Heart right ventricle (tissue), 16 donors: ENCODE data around the gene PRDM16. TPM values are rescaled to one million over a fixed set of nuclear protein-coding genes. Genes with fewer than 3 reads are reported as not detected.

ENCODE experiments used
- ATAC-seq, 8 donors: fragments of 200-7000 bp; cut with Tn5 transposase; one replicate each; pipeline ENCODE4 v1.9.1; 2020; ENCODE audit warnings: mild to moderate bottlenecking in 8 of 8, moderate library complexity in 8 of 8, moderate number of reproducible peaks in 1 of 8
- DNase-seq, 2 donors: peaks; one replicate each; pipeline ENCODE4 v3.0.0-alpha.2; 2020
- H3K27ac ChIP-seq, 10 donors: fragments of 200-600 bp; sonication (generic) in 2 of 10; one replicate each; pipeline versions ENCODE4 v1.5.0 to v1.8.0; 2020 to 2022; ENCODE audit warnings: mild to moderate bottlenecking in 3 of 10
- H3K27me3 ChIP-seq, 7 donors: fragments of 200-600 bp; one replicate each; pipeline ENCODE4 v1.8.0; 2021 to 2022; ENCODE audit warnings: mild to moderate bottlenecking in 2 of 7
- H3K36me3 ChIP-seq, 9 donors: fragments of 200-600 bp; sonication (generic) in 1 of 9; one replicate each; pipeline versions ENCODE4 v1.5.0 to v1.8.0; 2020 to 2022; ENCODE audit warnings: mild to moderate bottlenecking in 2 of 9
- H3K4me1 ChIP-seq, 9 donors: fragments of 200-600 bp; sonication (generic) in 1 of 9; one replicate each; pipeline versions ENCODE4 v1.5.0 to v1.8.0; 2020 to 2022; ENCODE audit warnings: mild to moderate bottlenecking in 4 of 9
- H3K4me3 ChIP-seq, 10 donors: fragments of 200-600 bp; sonication (generic) in 2 of 10; one replicate each; pipeline versions ENCODE4 v1.5.0 to v1.8.0; 2020 to 2022; ENCODE audit warnings: mild to moderate bottlenecking in 7 of 10, moderate library complexity in 2 of 10
- H3K9me3 ChIP-seq, 11 donors: fragments of 200-600 bp in 10 of 11; sonication (generic) in 2 of 11; one replicate each; pipeline versions ENCODE4 v1.5.0 to v1.8.0; 2013 to 2022; ENCODE audit warnings: mild to moderate bottlenecking in 2 of 11, control low read depth in 1 of 11, moderate library complexity in 1 of 11
- WGBS, 2 donors: extraction: QIAGEN DNeasy Blood & Tissue Kit; methylation state at CpG; one replicate each; pipeline ENCODE4 v1.1.7; 2013; ENCODE audit warnings: inconsistent platforms in 1 of 2; 5-methylcytosine and 5-hydroxymethylcytosine counted together
- intact Hi-C, 10 donors: fragments of 100-400 bp; cut with DNase I; formaldehyde crosslinking; loops; one replicate each; pipeline versions ENCODE4 v1.11.1 to v1.14.2; 2022
- polyA plus RNA-seq, 2 donors: library from polyadenylated mRNA; stranded (reverse); fragments of 200-250 nt; gene quantifications; one replicate each; pipeline ENCODE4 v1.2.3, GENCODE V29; 2013
- total RNA-seq, 10 donors: library from RNA; stranded (reverse); fragmentation: NEBNext Ultra II Directional in 3 of 10; extraction: Animal tissue kit (Norgen Biotek cat#: 25700) in 3 of 10; gene quantifications; one replicate each; pipeline versions ENCODE4 v1.2.1 to v1.2.4, GENCODE V29; 2021 to 2023
- TF ChIP-seq, protein P1 (sequence below), 9 donors: fragments of 200-600 bp; sonication (generic) in 2 of 9; IDR thresholded peaks; one replicate each; pipeline versions ENCODE4 v1.5.0 to v1.8.0; 2021 to 2022; ENCODE audit warnings: antibody characterized with exemption in 9 of 9, mild to moderate bottlenecking in 5 of 9, moderate library complexity in 1 of 9
- donor health status: Arrhythmogenic right ventricular cardiomyopathy.
- donor health status: ischemic (EF 13 %, LVEDD 7.1; RV severe dilation, severe dysfunction).
- donor health status: healthy with polysubstance abuse.
- donor health status: DM: no; HTN: yes; CAD: no.
- donor health status: DM: no; HTN: no; CAD: no.
- donor health status: ischemic (EF 25% LVEDD 6.9; RV normal size, moderate dysfunction).
- donor health status: ischemic (EF 25% LVEDD 5.7; RV mildly dilated, moderate dysfunction).
- donor health status: healthy.
- donor health status: DM: yes; HTN: yes; CAD: no.
- donor health status: Ischemic cardiomyopathy.
- donor health status: ischemic (EF 35%, LVEDD 5.7; RV mildly dilated, moderate dysfunction).
- donor health status: nonischemic (EF 11% LVEDD 7.7; RV severe dilation, severe dysfunction).
- donor health status: DM: yes; HTN: yes; CAD: no.
- donor health status: PGD.
- donor health status: ischemic (EF 29% LVEDD 5.4; RV normal size, mild dysfunction).
- donor health status: nonischemic (EF 23%, LVEDD 6.1; RV moderate dilation, normal function).

Gene PRDM16
- total and polyA plus RNA-seq, 12 donors: 4.1 to 25.9 (median 14.8) TPM

DNA sequence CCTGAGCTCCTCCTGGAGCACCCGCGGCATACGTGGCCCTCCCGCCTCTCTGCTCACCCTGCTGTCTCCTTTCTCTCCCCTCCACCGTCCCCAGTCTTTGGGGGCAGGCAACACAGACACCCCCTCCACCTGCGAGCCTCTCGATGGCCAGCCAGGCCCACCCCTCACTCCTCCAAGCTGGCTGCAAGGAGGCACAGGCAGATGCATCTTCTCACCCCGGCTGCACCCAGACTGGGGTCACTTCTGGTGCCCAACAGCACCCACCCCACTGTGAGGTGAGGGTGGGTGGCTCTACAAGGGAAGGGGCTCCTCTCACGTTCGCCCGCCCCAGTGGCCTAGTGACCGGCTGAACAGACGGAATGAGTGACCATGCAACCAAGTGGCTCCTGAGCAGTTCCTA is 277.5 kb downstream of the PRDM16 start:
- Histone ChIP-seq H3K9me3 (peaks cover 0 to 30% (median 14%) of the 10 kb centered on the region in 11 donors), H3K27me3 (peaks cover 0 to 31% (median 6%) of the 10 kb centered on the region in 7 donors), H3K36me3 (no peaks in the 10 kb centered on the region), H3K4me1 (peaks cover 9 to 64% (median 42%) of the 10 kb centered on the region in 9 donors), H3K27ac (peak overlapping the region in 8 of 10 donors; percentile 87 to 98 (median 94)), H3K4me3 (no peak overlapping the region)
- ATAC-seq (no peak), DNase-seq (no peak)
- intact Hi-C loops: loop anchor here in 2 of 10 donors (5.0 kb wide), 2 partner anchors 34 to 279 kb away; partner anchors contain the start of gene PRDM16 (in 1 of the 2)
- TF ChIP-seq, protein P1, sequence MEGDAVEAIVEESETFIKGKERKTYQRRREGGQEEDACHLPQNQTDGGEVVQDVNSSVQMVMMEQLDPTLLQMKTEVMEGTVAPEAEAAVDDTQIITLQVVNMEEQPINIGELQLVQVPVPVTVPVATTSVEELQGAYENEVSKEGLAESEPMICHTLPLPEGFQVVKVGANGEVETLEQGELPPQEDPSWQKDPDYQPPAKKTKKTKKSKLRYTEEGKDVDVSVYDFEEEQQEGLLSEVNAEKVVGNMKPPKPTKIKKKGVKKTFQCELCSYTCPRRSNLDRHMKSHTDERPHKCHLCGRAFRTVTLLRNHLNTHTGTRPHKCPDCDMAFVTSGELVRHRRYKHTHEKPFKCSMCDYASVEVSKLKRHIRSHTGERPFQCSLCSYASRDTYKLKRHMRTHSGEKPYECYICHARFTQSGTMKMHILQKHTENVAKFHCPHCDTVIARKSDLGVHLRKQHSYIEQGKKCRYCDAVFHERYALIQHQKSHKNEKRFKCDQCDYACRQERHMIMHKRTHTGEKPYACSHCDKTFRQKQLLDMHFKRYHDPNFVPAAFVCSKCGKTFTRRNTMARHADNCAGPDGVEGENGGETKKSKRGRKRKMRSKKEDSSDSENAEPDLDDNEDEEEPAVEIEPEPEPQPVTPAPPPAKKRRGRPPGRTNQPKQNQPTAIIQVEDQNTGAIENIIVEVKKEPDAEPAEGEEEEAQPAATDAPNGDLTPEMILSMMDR (IDR thresholded peaks at IDR 0.05): no peak
- 77 to 86% methylated on average over 13 of the region's 13 CpGs for WGBS, 2 donors

DNA sequence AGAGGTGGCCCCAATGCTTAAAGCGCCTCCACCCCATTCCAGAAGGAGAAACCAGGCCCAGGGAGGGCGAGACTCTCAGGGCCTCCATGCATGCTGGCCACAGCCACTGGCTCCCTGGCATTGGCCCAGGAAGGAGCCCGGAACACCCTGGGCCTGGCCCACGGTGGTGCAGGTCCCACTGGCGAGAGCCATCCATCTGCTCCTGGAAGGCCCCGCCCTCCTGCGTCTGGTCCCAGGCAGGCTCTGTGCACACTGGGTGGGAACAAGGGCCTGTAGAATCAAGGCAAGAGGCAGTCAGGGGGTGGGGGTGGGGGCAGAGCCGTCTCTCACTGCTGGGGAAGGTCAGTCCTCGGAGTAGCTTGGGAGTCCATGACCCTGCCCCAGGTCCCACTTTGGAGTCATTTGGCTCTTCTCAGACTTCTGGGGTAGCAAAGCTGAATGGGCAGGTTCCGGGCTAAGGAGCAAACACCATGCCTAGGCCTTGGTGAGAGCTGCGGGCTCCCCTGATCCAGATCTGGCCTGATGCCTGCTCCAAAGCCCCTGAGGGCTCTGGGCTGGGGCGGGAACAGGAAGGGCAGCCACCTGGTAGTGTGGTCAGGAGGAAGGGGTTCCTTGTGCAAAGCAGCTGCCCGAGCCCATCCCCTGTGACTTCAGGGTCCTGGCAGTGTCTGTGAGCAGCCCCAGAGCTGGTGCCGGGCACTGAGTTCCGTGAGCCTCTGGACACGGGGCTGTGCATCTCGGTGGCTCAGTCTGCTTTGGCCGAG is 278.4 kb downstream of the PRDM16 start:
- 50 to 61% methylated on average over 18 of the region's 18 CpGs for WGBS, 2 donors
- intact Hi-C loops: loop anchor here in 2 of 10 donors (2.0 to 5.0 kb wide), 3 partner anchors 35 to 281 kb away; partner anchors contain the start of gene PRDM16 (in 1 of the 2)
- no peaks in the 10 kb centered on the region for H3K36me3 ChIP-seq
- H3K9me3 ChIP-seq: peaks cover 0 to 30% (median 14%) of the 10 kb centered on the region in 11 donors
- H3K27ac ChIP-seq: peak overlapping the region; percentile 84 to 98 (median 92)
- TF ChIP-seq, protein P1 (IDR thresholded peaks at IDR 0.05): no peak
- H3K4me3 ChIP-seq: no peak overlapping the region
- H3K4me1 ChIP-seq: peaks cover 16 to 73% (median 50%) of the 10 kb centered on the region in 9 donors
- peak in 1 of 2 donors; percentile 50 for DNase-seq
- H3K27me3 ChIP-seq: peaks cover 0 to 34% (median 14%) of the 10 kb centered on the region in 7 donors
- ATAC-seq: peak in 4 of 8 donors; percentile 3 to 23 (median 10)

DNA sequence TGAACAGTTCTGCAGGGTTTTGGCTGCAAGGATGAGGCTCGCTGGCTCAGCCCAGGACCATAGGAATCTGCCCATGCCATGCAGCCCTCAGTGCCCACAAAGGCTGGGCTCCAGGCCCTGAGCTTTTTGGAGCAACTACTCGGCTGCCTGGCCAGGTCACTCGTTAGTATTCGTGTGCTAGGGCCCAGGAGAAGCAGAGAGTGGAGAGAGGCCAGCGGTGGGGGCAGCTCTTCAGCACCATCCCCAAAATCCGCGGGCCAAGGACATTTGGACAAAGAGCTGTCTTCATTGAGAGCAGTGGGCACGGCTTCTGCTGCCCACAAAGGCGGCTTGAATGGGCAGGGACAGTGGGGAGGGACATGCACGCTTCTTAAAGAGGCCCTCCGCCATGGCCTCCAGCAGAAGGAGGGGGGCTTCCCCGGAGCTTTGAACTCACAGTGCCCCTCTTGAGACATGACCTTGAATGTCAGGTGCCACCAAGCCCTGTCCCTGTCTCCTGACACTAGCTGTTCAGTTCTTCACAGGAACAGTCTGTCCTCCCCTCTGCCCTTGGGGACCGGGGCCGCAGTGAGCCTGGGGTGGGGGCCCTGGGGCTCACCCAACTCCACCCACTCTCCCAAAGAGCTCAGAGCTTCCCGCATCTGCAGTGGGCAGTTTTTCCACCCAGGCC is 279.3 kb downstream of the PRDM16 start:
- TF ChIP-seq, protein P1 (IDR thresholded peaks at IDR 0.05): no peak
- ATAC-seq: peak; percentile 10 to 72 (median 38)
- Histone ChIP-seq H3K27ac (peak overlapping the region; percentile 84 to 98 (median 92)), H3K36me3 (no peaks in the 10 kb centered on the region), H3K27me3 (peaks cover 0 to 36% (median 19%) of the 10 kb centered on the region in 7 donors), H3K4me1 (peaks cover 25 to 82% (median 59%) of the 10 kb centered on the region in 9 donors), H3K9me3 (peaks cover 0 to 21% (median 12%) of the 10 kb centered on the region in 11 donors), H3K4me3 (no peak overlapping the region)
- WGBS, 2 donors: 36 to 56% methylated on average over 15 of the region's 15 CpGs
- peak; percentile 51 to 53 for DNase-seq
- intact Hi-C loops: loop anchor here in 2 of 10 donors (2.0 to 5.0 kb wide), 3 partner anchors 36 to 282 kb away; partner anchors contain the start of gene PRDM16 (in 1 of the 2)
